Measurements from ENCODE around the gene HOXC10. TPM values are rescaled to one million over a fixed set of nuclear protein-coding genes. Genes with fewer than 3 reads are reported as not detected.
A peak's percentile ranks its signal among the peaks of the same experiment; 100 is the strongest.

Gene HOXC10
- total and polyA plus RNA-seq, 2 experiments from 2014 or later, result not detected

DNA sequence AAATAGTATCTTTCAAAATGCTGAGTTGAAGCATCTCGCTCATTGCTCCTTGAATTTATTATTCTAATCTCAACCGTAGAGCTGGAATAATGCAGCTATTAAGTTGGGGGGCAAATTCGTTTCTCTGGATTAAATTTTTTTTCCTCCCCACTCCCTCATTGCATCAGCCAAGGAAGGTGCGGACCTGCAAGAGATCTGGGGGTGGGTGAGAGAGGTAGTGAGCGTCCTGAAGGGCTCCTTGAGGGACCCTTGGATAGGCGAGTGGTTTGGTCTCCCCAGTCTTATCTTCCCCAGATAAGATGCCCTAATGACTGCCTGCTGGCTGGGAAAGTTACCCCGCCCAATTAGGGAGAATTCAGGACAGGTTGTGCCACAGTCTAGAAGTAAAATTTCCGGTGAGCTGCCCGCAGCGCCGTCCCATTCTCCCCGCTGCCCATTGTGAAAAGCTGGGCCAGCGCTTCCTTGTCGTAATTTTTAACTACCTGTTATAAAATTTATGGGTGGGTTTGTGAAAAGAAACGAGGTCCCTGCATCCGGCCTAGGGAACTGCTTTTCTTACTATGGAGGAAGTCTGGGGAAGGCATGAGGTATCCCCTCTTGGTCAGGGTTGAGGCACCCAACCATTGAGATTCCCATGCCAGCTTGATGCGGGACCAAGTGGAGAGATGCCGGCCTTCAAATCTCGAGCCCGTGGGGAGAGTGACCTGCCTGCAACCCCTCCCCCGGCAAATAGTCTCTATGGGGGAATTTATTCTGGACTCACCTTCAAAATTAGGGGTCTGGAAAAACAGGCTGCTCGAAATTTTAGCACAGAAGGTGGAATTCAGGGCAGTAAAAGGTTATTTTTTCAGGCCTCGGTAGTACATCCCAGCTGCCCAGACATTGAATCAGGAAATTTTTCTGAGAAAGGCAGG is 30.3 kb downstream of the HOXC10 start:
- peaks cover 98% of the 10 kb centered on the region for H3K27me3 Mint-ChIP-seq (ENCODE audit: insufficient read depth, low read depth, poor library complexity)
- H3K4me2 ChIP-seq, result peak overlapping the region; percentile 43; the same call in 1 of the 2 replicates
- no peak overlapping the region for H2AFZ ChIP-seq

More for the DNA sequence above, 30.3 kb downstream of the HOXC10 start:
- Histone ChIP-seq H3K27me3 (ENCODE audit: insufficient read depth) (peaks cover 100% of the 10 kb centered on the region), H3K9me2 (ENCODE audit: insufficient read depth) (no peaks in the 10 kb centered on the region), H3K79me2 (replicated peaks; ENCODE audit: insufficient read depth) (no peaks in the 10 kb centered on the region), H3K4me1 (ENCODE audit: insufficient read depth) (peaks cover 66% of the 10 kb centered on the region), H3K36me3 (ENCODE audit: insufficient read depth) (no peaks in the 10 kb centered on the region), H3K4me3 (no peak overlapping the region), H4K20me1 (replicated peaks; ENCODE audit: insufficient read depth) (peaks cover 26% of the 10 kb centered on the region), H3K27ac (ENCODE audit: low read depth) (no peak overlapping the region), H3F3A (replicated peaks; ENCODE audit: low read depth) (peaks cover 35% of the 10 kb centered on the region)
- TF ChIP-seq JUNB (IDR thresholded peaks at IDR 0.05; ENCODE audit: unreplicated experiment) (no peak), CREB1 (CRISPR knock-in tag; IDR thresholded peaks at IDR 0.05; ENCODE audit: low read depth) (no peak), EZH2 (IDR thresholded peaks at IDR 0.05; ENCODE audit: low read depth, unreplicated experiment) (peak; percentile 79), EZH2phosphoT487 (IDR thresholded peaks at IDR 0.05; ENCODE audit: unreplicated experiment) (peak; percentile 50), ZNF462 (CRISPR knock-in tag; IDR thresholded peaks at IDR 0.05) (no peak), POLR2AphosphoS5 (IDR thresholded peaks at IDR 0.05; ENCODE audit: low read depth) (no peak), ZNF331 (CRISPR knock-in tag; IDR thresholded peaks at IDR 0.05; ENCODE audit: low read depth) (no peak), ETS1 (IDR thresholded peaks at IDR 0.05) (no peak), NANOG (IDR thresholded peaks at IDR 0.05; ENCODE audit: borderline replicate concordance) (no peak), CTCF (conservative IDR thresholded peaks at IDR 0.05; ENCODE audit: low read depth in 2 of 2) (no peak), STAT1 (IDR thresholded peaks at IDR 0.05; ENCODE audit: unreplicated experiment) (no peak), ZNF114 (CRISPR knock-in tag; IDR thresholded peaks at IDR 0.05) (no peak)
- TF ChIP-seq, protein P1, sequence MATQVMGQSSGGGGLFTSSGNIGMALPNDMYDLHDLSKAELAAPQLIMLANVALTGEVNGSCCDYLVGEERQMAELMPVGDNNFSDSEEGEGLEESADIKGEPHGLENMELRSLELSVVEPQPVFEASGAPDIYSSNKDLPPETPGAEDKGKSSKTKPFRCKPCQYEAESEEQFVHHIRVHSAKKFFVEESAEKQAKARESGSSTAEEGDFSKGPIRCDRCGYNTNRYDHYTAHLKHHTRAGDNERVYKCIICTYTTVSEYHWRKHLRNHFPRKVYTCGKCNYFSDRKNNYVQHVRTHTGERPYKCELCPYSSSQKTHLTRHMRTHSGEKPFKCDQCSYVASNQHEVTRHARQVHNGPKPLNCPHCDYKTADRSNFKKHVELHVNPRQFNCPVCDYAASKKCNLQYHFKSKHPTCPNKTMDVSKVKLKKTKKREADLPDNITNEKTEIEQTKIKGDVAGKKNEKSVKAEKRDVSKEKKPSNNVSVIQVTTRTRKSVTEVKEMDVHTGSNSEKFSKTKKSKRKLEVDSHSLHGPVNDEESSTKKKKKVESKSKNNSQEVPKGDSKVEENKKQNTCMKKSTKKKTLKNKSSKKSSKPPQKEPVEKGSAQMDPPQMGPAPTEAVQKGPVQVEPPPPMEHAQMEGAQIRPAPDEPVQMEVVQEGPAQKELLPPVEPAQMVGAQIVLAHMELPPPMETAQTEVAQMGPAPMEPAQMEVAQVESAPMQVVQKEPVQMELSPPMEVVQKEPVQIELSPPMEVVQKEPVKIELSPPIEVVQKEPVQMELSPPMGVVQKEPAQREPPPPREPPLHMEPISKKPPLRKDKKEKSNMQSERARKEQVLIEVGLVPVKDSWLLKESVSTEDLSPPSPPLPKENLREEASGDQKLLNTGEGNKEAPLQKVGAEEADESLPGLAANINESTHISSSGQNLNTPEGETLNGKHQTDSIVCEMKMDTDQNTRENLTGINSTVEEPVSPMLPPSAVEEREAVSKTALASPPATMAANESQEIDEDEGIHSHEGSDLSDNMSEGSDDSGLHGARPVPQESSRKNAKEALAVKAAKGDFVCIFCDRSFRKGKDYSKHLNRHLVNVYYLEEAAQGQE (IDR thresholded peaks at IDR 0.05; ENCODE audit: unreplicated experiment), result no peak
- Mint-ChIP-seq H3K4me1 (peaks cover 37% of the 10 kb centered on the region), H3K27ac (no peak overlapping the region), H3K36me3 (ENCODE audit: low read depth) (no peaks in the 10 kb centered on the region), H3K9me3 (no peaks in the 10 kb centered on the region), H3K4me3 (no peak overlapping the region; the same call in 2 of the 3 replicates)
- ATAC-seq (no peak), DNase-seq (ENCODE audit: low spot score) (no peak)

Measured in GM23338 (cell line).